ENCODE results near the gene SERPINA3.
A peak's percentile ranks its signal among the peaks of the same experiment; 100 is the strongest.

The SERPINA3 gene

GRCh38 chr14:94654071-94654861, 42.1 kb downstream of the SERPINA3 start:
- peak overlapping the region; percentile 20; the same call in 1 of the 2 replicates for H3K27ac ChIP-seq
- no peak for TF ChIP-seq CTCF (conservative IDR thresholded peaks at IDR 0.05)
- TF ChIP-seq ZFX (IDR thresholded peaks at IDR 0.05): no peak

GRCh38 chr14:94655169-94655710, 43.0 kb downstream of the SERPINA3 start:
- H3K27ac ChIP-seq: no peak overlapping the region
- TF ChIP-seq CTCF (conservative IDR thresholded peaks at IDR 0.05) (no peak), ZFX (IDR thresholded peaks at IDR 0.05) (no peak)

GRCh38 chr14:94656043-94656442, 43.9 kb downstream of the SERPINA3 start:
- TF ChIP-seq CTCF (conservative IDR thresholded peaks at IDR 0.05): no peak
- no peak overlapping the region for H3K27ac ChIP-seq

GRCh38 chr14:94659256-94659655, 47.1 kb downstream of the SERPINA3 start:
- no peak overlapping the region for H3K27ac ChIP-seq
- TF ChIP-seq CTCF (conservative IDR thresholded peaks at IDR 0.05) (no peak), ZFX (IDR thresholded peaks at IDR 0.05) (no peak)

- H3K27ac ChIP-seq: no peak overlapping the region
- no peak for TF ChIP-seq ZFX (IDR thresholded peaks at IDR 0.05)
- TF ChIP-seq CTCF (conservative IDR thresholded peaks at IDR 0.05): no peak
These were observed 47.7 kb downstream of the SERPINA3 start for GRCh38 chr14:94659901-94660300.

GRCh38 chr14:94660306-94660946, 48.2 kb downstream of the SERPINA3 start:
- TF ChIP-seq CTCF (conservative IDR thresholded peaks at IDR 0.05) (no peak), ZFX (IDR thresholded peaks at IDR 0.05) (no peak)
- no peak overlapping the region for H3K27ac ChIP-seq

- H3K27ac ChIP-seq: no peak overlapping the region
- no peak for TF ChIP-seq CTCF (conservative IDR thresholded peaks at IDR 0.05)
- no peak for TF ChIP-seq ZFX (IDR thresholded peaks at IDR 0.05)
These were observed 51.3 kb downstream of the SERPINA3 start for GRCh38 chr14:94663538-94663937.
